HepG2 (cell line): ENCODE results near the gene PCDHB1.

Experiments used
- CTCF ChIP-seq: sonication (generic); formaldehyde crosslinking; IDR thresholded peaks from 2 replicates; pipeline ENCODE4 v1.5.0; 2020; ENCODE audit warnings: mild to moderate bottlenecking, missing genetic modification reagents, moderate library complexity
- DBP ChIP-seq: sonication (generic); formaldehyde crosslinking; IDR thresholded peaks from 2 replicates; pipeline ENCODE4 v1.4.0; 2020; ENCODE audit warnings: missing genetic modification reagents; ENCODE audit errors: not compliant biosample characterization
- NFIC ChIP-seq: IDR thresholded peaks from 2 replicates; pipeline ENCODE4 v1.6.1; 2012; ENCODE audit warnings: mild to moderate bottlenecking, low read length, inconsistent platforms
- SP1 ChIP-seq, 2 experiments: fragments of 450-650 bp in 1 of 2; sonication (generic) in 1 of 2; formaldehyde crosslinking in 1 of 2; IDR thresholded peaks; 2 replicates each; pipeline versions ENCODE4 v1.4.0 to v1.6.1; 2016 to 2020; ENCODE audit warnings: missing genetic modification reagents in 1 of 2
- SP140L ChIP-seq: sonication (generic); formaldehyde crosslinking; IDR thresholded peaks from 2 replicates; pipeline ENCODE4 v1.4.0; 2020; ENCODE audit warnings: missing genetic modification reagents, borderline replicate concordance
- STAG1 ChIP-seq: sonication (generic); formaldehyde crosslinking; IDR thresholded peaks from 2 replicates; pipeline ENCODE4 v1.4.0; 2020; ENCODE audit warnings: missing genetic modification reagents
- ZNF672 ChIP-seq: sonication (generic); formaldehyde crosslinking; IDR thresholded peaks from 2 replicates; pipeline ENCODE4 v1.8.1; 2022; ENCODE audit warnings: missing genetic modification reagents
- ZNF780A ChIP-seq: sonication (generic); formaldehyde crosslinking; IDR thresholded peaks from 2 replicates; pipeline ENCODE4 v1.8.0; 2022; ENCODE audit warnings: mild to moderate bottlenecking, missing genetic modification reagents, moderate library complexity
- TF ChIP-seq, protein P1 (sequence below): sonication (generic); formaldehyde crosslinking; IDR thresholded peaks from 2 replicates; pipeline ENCODE4 v1.9.0; 2022; ENCODE audit warnings: missing genetic modification reagents, mild to moderate bottlenecking, borderline replicate concordance
- TF ChIP-seq, protein P2 (sequence below): IDR thresholded peaks from 2 replicates; pipeline ENCODE4 v1.6.1; 2016; ENCODE audit warnings: missing biosample characterization, missing genetic modification reagents, low read depth

DNA sequence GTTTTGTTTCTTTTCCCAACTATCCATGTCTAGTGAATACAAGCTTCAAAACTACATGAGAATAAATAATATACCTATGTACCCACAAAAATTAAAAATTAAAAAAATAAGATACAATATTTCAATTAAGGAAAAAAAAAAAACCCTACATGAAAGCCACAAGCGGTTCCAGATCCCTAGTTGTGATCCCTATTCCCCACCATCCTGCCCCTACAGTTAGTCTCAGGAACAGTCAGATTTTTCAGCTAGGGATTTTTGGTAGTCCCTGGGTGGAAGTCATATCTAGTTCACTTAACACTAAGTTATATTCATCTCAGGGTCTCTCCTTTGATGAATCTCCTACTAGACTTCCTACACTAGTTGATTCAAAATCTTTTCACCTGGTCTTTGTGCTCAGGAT is 18.5 kb upstream of the PCDHB1 start:
- TF ChIP-seq CTCF (CRISPR knock-in tag) (no peak), SP140L (CRISPR knock-in tag) (no peak), ZNF780A (no peak), DBP (CRISPR knock-in tag) (no peak), STAG1 (CRISPR knock-in tag) (no peak), SP1 (IDR thresholded peaks at IDR 0.05) (no peak), SP1 (CRISPR knock-in tag; IDR thresholded peaks at IDR 0.05) (no peak), NFIC (no peak), ZNF672 (no peak)
- TF ChIP-seq, protein P1, sequence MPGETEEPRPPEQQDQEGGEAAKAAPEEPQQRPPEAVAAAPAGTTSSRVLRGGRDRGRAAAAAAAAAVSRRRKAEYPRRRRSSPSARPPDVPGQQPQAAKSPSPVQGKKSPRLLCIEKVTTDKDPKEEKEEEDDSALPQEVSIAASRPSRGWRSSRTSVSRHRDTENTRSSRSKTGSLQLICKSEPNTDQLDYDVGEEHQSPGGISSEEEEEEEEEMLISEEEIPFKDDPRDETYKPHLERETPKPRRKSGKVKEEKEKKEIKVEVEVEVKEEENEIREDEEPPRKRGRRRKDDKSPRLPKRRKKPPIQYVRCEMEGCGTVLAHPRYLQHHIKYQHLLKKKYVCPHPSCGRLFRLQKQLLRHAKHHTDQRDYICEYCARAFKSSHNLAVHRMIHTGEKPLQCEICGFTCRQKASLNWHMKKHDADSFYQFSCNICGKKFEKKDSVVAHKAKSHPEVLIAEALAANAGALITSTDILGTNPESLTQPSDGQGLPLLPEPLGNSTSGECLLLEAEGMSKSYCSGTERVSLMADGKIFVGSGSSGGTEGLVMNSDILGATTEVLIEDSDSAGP (CRISPR knock-in tag): no peak
- TF ChIP-seq, protein P2, sequence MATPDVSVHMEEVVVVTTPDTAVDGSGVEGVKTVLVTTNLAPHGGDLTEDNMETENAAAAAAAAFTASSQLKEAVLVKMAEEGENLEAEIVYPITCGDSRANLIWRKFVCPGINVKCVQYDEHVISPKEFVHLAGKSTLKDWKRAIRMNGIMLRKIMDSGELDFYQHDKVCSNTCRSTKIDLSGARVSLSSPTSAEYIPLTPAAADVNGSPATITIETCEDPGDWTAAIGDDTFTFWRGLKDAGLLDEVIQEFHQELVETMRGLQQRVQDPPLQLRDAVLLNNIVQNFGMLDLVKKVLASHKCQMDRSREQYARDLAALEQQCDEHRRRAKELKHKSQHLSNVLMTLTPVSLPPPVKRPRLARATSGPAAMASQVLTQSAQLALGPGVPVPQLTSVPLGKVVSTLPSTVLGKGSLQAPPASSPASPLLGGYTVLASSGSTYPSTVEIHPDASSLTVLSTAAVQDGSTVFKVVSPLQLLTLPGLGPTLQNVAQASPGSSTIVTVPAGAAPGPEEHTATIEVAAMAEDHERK: no peak
